Karpas-422 (cell line): ENCODE data around the gene NKAIN2. TPM values are rescaled to one million over a fixed set of nuclear protein-coding genes. Genes with fewer than 3 reads are reported as not detected.

Experiments
- DNase-seq: peaks from one replicate; pipeline ENCODE4 v3.0.0-alpha.2; 2015
- H2AFZ ChIP-seq: fragments of 200-600 bp; sonication (generic); 2 replicates; pipeline ENCODE4 v1.6.1; 2014; ENCODE audit warnings: antibody characterized with exemption, low read length, mixed read lengths
- H3K27ac ChIP-seq: fragments of 200-600 bp; sonication (generic); 2 replicates; pipeline ENCODE4 v1.5.1; 2014; ENCODE audit warnings: mild to moderate bottlenecking, low read length, moderate library complexity
- H3K27me3 ChIP-seq: fragments of 200-600 bp; sonication (generic); 2 replicates; pipeline ENCODE4 v1.6.1; 2014; ENCODE audit warnings: low read length, mixed read lengths
- H3K36me3 ChIP-seq: fragments of 200-600 bp; sonication (generic); 2 replicates; pipeline ENCODE4 v1.6.1; 2014; ENCODE audit warnings: low read length, mixed read lengths; ENCODE audit not compliant: insufficient read depth
- H3K4me1 ChIP-seq: fragments of 200-600 bp; sonication (generic); 2 replicates; pipeline ENCODE4 v1.6.1; 2014; ENCODE audit warnings: mild to moderate bottlenecking, low read length, mixed read lengths
- H3K4me2 ChIP-seq: fragments of 200-600 bp; sonication (generic); 2 replicates; pipeline ENCODE4 v1.6.1; 2014; ENCODE audit warnings: low read length, low read depth, mild to moderate bottlenecking; ENCODE audit not compliant: poor library complexity, severe bottlenecking
- H3K4me3 ChIP-seq: fragments of 200-600 bp; sonication (generic); 2 replicates; pipeline ENCODE4 v1.5.1; 2014; ENCODE audit warnings: mild to moderate bottlenecking, antibody characterized with exemption, low read length, mixed read lengths
- H3K79me2 ChIP-seq: fragments of 200-600 bp; sonication (generic); 2 replicates; pipeline ENCODE4 v1.6.1; 2014; ENCODE audit warnings: mild to moderate bottlenecking, low read length, mixed read lengths
- H3K9ac ChIP-seq: fragments of 200-600 bp; sonication (generic); 2 replicates; pipeline ENCODE4 v1.6.0; 2014; ENCODE audit warnings: low read length
- H3K9me2 ChIP-seq: fragments of 200-600 bp; sonication (generic), shearing (Covaris generic); replicated peaks from 2 replicates; pipeline ENCODE4 v1.6.0; 2014; ENCODE audit warnings: mild to moderate bottlenecking, low read length, moderate library complexity; ENCODE audit not compliant: insufficient read depth
- H3K9me3 ChIP-seq: fragments of 300-700, 200-600 bp; sonication (generic); 2 replicates; pipeline ENCODE4 v1.6.1; 2014; ENCODE audit warnings: low read length, mixed read lengths
- H4K20me1 ChIP-seq: fragments of 200-600 bp; sonication (generic); 2 replicates; pipeline ENCODE4 v1.6.1; 2014; ENCODE audit warnings: mild to moderate bottlenecking, antibody characterized with exemption, low read length, low read depth; ENCODE audit not compliant: insufficient read depth
- total RNA-seq: library from RNA; depleted of rRNA; stranded (reverse); fragments of >200 nt; shearing (Covaris generic); gene quantifications from 2 replicates; pipeline ENCODE4 v1.2.3, GENCODE V29; 2014; ENCODE audit warnings: low replicate concordance

NKAIN2 gene
- total RNA-seq, 1 experiment from 2014 or later: not detected

DNA sequence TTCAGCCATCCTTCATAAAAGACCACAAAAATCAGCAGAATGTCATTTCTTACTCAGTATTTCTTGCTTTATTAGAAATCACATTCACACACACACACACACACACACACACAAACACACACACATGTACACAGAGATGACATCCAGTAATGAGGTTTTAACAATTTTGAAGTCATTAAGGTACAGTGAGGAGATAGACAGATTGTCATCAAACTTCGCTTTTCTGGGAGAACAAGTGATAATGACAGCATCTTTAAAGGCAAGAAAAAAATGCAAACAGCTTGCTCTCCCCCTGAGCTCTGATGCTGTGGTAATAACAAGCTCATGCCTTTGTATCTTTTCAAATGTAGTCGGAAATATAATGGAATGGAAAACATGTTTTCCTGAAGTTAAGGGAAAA is 974.2 kb downstream of the NKAIN2 start:
- Histone ChIP-seq H3K4me2 (no peak overlapping the region), H3K36me3 (no peaks in the 10 kb centered on the region), H3K9me2 (no peaks in the 10 kb centered on the region; the same call in 1 of the 2 replicates), H3K4me3 (no peak overlapping the region), H3K9ac (no peak overlapping the region), H2AFZ (no peak overlapping the region), H3K9me3 (no peaks in the 10 kb centered on the region), H3K4me1 (no peaks in the 10 kb centered on the region), H4K20me1 (no peaks in the 10 kb centered on the region), H3K27ac (no peak overlapping the region), H3K27me3 (no peaks in the 10 kb centered on the region), H3K79me2 (no peaks in the 10 kb centered on the region)
- no peak for DNase-seq

DNA sequence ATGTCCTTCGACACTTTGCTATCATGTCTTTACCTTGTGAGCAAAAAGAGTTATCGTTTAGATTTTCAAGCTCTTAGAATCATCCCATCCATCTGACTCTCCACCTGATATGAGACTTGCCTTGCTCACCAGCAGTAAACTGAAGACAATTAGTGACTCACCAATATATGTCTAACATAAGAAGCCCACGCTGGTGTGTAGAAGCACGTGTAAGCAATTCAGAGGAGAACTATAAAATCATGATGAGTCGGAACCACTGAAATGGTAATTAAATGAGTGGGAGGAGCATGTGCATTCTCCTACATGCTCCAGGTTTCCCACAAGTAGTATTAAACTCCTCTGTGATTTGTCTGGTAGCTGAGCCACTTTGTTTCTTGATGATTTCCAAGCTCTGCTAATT is 977.0 kb downstream of the NKAIN2 start:
- DNase-seq: no peak

DNA sequence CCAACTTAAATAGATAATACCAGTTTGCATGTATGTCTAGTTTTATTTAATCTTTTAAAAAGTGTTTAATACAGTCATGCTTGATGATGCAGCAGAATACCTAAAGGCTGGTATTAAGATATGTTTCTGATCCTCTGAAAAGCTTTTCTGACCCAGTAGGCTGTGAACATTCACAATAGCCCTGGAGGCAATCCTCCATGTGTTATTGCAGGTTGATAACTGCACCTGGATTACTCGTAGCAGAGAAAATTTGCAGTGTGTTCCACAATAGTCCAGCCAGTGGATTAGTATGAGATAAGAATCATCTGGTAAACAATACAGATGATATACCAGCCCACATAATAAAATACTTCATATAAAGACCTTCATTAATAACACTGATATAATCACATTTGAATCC is 979.7 kb downstream of the NKAIN2 start:
- no peak overlapping the region for H3K9ac ChIP-seq
- H3K9me3 ChIP-seq: no peaks in the 10 kb centered on the region
- no peaks in the 10 kb centered on the region for H3K27me3 ChIP-seq
- no peaks in the 10 kb centered on the region for H3K79me2 ChIP-seq
- no peak for DNase-seq
- H3K4me1 ChIP-seq: no peaks in the 10 kb centered on the region
- H2AFZ ChIP-seq: no peak overlapping the region
- no peak overlapping the region for H3K4me2 ChIP-seq
- H4K20me1 ChIP-seq: no peaks in the 10 kb centered on the region
- H3K9me2 ChIP-seq: no peaks in the 10 kb centered on the region; the same call in none of the 2 replicates
- H3K4me3 ChIP-seq: no peak overlapping the region
- H3K27ac ChIP-seq: no peak overlapping the region
- no peaks in the 10 kb centered on the region for H3K36me3 ChIP-seq

More for the DNA sequence above, 977.0 kb downstream of the NKAIN2 start:
- no peaks in the 10 kb centered on the region for H3K4me1 ChIP-seq
- no peaks in the 10 kb centered on the region for H3K79me2 ChIP-seq
- H3K36me3 ChIP-seq: no peaks in the 10 kb centered on the region
- H2AFZ ChIP-seq: no peak overlapping the region
- no peak overlapping the region for H3K9ac ChIP-seq
- no peak overlapping the region for H3K4me3 ChIP-seq
- no peaks in the 10 kb centered on the region for H3K27me3 ChIP-seq
- no peaks in the 10 kb centered on the region for H3K9me3 ChIP-seq
- no peaks in the 10 kb centered on the region; the same call in 1 of the 2 replicates for H3K9me2 ChIP-seq
- H3K4me2 ChIP-seq: no peak overlapping the region
- H4K20me1 ChIP-seq: no peaks in the 10 kb centered on the region
- H3K27ac ChIP-seq: no peak overlapping the region

DNA sequence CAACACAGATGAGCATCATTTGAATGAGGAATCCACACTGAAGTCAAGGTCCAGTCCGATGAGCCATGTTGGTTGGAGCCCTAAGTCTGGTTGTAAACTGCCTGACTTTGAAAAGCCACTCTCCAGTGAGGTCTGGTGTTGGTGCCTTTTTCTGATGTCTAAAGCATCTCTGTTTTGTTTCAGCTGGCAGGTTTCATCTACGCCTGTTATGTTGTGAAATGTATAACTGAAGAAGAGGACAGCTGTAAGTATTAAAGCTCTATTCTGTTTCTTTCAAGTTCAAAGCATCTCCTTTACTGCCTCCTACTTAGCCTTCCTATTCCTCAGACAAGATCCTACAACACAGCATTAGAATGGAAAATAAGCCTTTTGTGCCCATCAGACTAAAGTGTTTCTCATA is 987.5 kb downstream of the NKAIN2 start:
- Histone ChIP-seq H3K4me1 (no peaks in the 10 kb centered on the region), H3K79me2 (no peaks in the 10 kb centered on the region), H3K9me3 (no peaks in the 10 kb centered on the region), H4K20me1 (no peaks in the 10 kb centered on the region), H2AFZ (no peak overlapping the region), H3K27me3 (no peaks in the 10 kb centered on the region), H3K9ac (no peak overlapping the region), H3K4me3 (no peak overlapping the region), H3K9me2 (no peaks in the 10 kb centered on the region; the same call in 1 of the 2 replicates), H3K27ac (no peak overlapping the region), H3K36me3 (no peaks in the 10 kb centered on the region), H3K4me2 (no peak overlapping the region)
- no peak for DNase-seq

DNA sequence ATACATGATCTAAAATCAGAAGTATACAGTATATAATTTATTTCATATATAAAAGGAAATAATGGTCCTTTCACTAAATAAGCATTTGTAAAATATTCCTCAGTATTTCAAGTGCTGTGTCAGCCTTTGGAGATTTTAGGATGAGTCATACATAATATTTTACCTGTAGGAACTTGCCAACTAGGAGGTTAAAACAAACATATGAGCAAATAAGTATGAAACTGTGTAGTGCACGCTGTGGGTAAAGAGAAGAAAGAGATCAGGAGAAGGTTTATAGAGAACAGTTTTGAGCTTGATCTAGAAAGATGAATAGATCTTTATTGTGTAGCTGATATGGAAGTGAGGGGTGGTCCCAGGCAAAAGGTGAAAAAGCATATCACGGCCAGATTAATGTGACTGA is 988.7 kb downstream of the NKAIN2 start:
- DNase-seq: no peak
- no peaks in the 10 kb centered on the region for H3K36me3 ChIP-seq
- no peaks in the 10 kb centered on the region for H3K27me3 ChIP-seq
- H2AFZ ChIP-seq: no peak overlapping the region
- H3K27ac ChIP-seq: no peak overlapping the region
- H4K20me1 ChIP-seq: no peaks in the 10 kb centered on the region
- H3K9ac ChIP-seq: no peak overlapping the region
- H3K4me2 ChIP-seq: no peak overlapping the region
- no peaks in the 10 kb centered on the region for H3K9me3 ChIP-seq
- no peak overlapping the region for H3K4me3 ChIP-seq
- no peaks in the 10 kb centered on the region for H3K4me1 ChIP-seq
- H3K9me2 ChIP-seq: no peaks in the 10 kb centered on the region
- no peaks in the 10 kb centered on the region for H3K79me2 ChIP-seq

DNA sequence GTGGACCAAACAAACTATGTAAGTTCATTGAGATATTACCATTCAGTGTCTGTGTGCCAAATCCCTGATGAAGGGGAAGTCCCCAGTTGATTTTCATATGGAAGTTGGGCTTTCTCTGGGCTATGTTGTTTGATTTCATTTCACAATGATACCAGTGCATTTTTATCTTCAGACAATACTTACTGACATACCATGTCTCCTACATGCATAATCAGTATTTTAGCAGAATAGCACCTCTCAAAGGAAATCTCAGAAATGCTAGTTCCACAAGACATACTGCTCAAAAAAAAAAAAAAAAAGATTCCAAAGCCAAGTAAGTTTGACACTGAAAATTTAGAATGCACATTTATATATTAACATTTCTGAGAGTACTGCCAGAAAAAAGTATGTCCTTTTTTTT is 989.7 kb downstream of the NKAIN2 start:
- Histone ChIP-seq H3K79me2 (no peaks in the 10 kb centered on the region), H3K9me2 (no peaks in the 10 kb centered on the region), H3K36me3 (no peaks in the 10 kb centered on the region), H3K27ac (no peak overlapping the region), H3K9ac (no peak overlapping the region), H3K4me3 (no peak overlapping the region), H3K4me1 (no peaks in the 10 kb centered on the region), H2AFZ (no peak overlapping the region), H3K4me2 (no peak overlapping the region), H3K9me3 (no peaks in the 10 kb centered on the region), H4K20me1 (no peaks in the 10 kb centered on the region), H3K27me3 (no peaks in the 10 kb centered on the region)
- no peak for DNase-seq

DNA sequence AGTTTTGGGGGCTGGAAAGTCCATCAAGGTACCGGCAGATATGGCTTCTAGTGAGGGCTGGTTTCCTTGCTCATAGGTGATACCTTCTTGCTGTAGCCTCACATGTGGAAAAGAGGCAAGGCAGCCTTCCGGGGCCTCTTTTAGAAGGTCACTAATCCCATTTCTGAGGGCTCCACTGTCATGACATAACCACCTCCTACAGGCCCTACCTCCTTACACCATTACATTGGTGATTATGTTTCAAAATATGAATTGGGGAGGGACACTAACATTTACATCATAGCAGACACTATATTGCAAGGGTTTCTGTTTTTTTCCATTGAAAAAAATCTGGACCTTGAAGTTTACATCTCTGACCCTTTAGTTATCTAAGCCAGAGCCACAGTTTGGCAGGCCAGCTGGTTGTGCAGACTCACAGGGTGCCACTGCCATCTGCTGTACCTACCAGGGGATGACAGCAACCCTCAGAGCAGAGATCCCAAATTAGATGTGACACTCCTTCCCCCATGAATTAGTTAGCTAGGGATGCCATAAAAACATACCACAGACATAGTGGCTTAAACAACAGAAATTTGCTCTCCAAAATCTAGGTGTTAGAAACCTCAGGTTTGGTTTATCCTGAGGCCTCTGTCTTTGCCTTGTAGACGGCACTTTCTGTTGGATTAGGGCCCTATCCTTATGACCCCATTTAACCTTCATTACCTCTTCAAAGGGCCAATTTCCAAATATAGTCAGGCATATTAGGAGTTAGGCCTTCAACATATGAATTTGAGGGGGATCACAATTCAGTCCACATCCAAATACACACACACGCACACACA is 992.2 kb downstream of the NKAIN2 start:
- Histone ChIP-seq H3K36me3 (no peaks in the 10 kb centered on the region), H4K20me1 (no peaks in the 10 kb centered on the region), H3K4me2 (no peak overlapping the region), H3K9me2 (no peaks in the 10 kb centered on the region), H2AFZ (no peak overlapping the region), H3K9ac (no peak overlapping the region), H3K4me1 (no peaks in the 10 kb centered on the region), H3K27ac (no peak overlapping the region), H3K4me3 (no peak overlapping the region), H3K27me3 (no peaks in the 10 kb centered on the region), H3K9me3 (no peaks in the 10 kb centered on the region), H3K79me2 (no peaks in the 10 kb centered on the region)
- peak; percentile 66 for DNase-seq

DNA sequence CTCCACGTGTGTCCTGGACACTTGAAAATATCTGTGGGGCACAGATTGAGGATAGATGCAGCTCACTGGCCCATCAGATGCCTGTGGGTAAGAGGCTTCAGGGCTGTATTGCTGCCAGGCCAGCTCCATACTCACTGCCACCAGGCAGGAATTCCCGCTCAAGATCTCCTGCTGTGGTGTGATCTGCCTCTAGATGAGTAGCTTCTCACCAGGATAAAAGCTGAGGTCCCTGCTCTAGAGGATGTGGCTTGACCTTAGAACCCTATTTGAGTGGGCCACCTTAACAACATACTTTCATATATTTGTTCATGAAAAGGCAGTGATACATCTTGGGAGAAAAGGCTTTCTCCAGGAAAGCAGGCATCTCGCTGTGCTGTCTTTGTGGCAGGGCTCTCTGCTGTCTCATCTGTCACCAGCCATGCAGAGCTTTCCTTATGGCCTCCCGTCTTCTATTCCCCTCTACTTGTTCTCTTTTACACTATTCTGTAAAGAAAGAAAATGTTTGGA is 992.9 kb downstream of the NKAIN2 start:
- H3K79me2 ChIP-seq: no peaks in the 10 kb centered on the region
- no peaks in the 10 kb centered on the region for H3K4me1 ChIP-seq
- no peaks in the 10 kb centered on the region for H3K36me3 ChIP-seq
- no peaks in the 10 kb centered on the region for H3K9me2 ChIP-seq
- no peak for DNase-seq
- H3K27me3 ChIP-seq: no peaks in the 10 kb centered on the region
- H3K9me3 ChIP-seq: no peaks in the 10 kb centered on the region
- no peak overlapping the region for H3K27ac ChIP-seq
- no peak overlapping the region for H3K4me2 ChIP-seq
- no peak overlapping the region for H3K4me3 ChIP-seq
- H4K20me1 ChIP-seq: no peaks in the 10 kb centered on the region
- no peak overlapping the region for H3K9ac ChIP-seq
- no peak overlapping the region for H2AFZ ChIP-seq
